Eye (tissue), 1 donor: Measurements from ENCODE around the gene GMNN.

ENCODE experiments used
- DNase-seq: peaks from one replicate; pipeline ENCODE4 v3.0.0-alpha.2; 2015

The GMNN gene

GRCh38 chr6:24818346-24818745 lies 43.6 kb downstream of the GMNN start:
- no peak for DNase-seq

DNA sequence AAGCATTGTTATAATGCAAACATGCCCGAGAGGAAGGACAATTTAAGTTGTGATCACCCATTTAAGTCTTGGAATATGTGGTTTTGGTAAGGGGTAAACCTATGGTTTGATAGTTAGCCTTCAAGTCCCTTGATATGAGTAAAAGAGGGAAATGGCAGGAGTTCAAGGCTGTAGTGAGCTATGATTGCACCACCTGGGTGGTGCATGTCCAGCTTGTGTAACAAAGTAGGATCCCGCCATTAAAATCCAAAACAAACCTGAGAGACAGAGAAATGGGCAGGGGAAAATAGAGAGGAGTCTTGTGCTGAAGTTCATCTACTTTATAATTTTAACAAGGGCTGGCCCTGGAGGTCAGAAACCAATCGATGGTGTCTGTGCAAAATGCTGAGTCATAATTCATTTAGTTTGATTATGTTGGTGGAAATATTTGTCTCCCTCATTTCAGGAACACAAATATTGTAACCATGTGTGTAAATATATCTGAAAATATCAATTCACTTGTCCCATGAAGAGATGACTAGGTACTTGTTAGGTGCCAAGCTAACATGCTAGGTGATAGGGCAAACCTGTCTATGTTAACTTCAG lies 47.2 kb downstream of the GMNN start:
- no peak for DNase-seq

- no peak for DNase-seq
Observed at GRCh38 chr6:24822696-24823095, 48.0 kb downstream of the GMNN start.

DNA sequence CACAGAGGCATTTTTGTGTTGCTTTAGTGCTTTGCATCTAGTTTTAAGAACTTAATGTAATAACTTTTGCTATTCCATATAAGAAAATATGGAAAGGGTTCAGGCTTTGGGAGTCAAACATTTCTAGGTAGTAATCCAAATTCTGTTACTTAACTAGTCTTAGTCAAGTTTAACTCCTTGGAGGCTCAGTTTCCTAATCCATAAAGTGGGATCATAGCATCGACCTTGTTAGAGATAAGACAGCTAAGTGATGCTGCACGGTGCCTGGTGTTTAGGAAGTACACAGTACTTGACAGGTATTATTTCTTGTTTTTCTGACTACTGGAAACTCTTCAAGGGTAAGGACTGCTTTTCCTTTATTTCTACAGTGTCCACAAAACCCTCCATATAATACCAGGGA lies 48.4 kb downstream of the GMNN start:
- DNase-seq = no peak

DNA sequence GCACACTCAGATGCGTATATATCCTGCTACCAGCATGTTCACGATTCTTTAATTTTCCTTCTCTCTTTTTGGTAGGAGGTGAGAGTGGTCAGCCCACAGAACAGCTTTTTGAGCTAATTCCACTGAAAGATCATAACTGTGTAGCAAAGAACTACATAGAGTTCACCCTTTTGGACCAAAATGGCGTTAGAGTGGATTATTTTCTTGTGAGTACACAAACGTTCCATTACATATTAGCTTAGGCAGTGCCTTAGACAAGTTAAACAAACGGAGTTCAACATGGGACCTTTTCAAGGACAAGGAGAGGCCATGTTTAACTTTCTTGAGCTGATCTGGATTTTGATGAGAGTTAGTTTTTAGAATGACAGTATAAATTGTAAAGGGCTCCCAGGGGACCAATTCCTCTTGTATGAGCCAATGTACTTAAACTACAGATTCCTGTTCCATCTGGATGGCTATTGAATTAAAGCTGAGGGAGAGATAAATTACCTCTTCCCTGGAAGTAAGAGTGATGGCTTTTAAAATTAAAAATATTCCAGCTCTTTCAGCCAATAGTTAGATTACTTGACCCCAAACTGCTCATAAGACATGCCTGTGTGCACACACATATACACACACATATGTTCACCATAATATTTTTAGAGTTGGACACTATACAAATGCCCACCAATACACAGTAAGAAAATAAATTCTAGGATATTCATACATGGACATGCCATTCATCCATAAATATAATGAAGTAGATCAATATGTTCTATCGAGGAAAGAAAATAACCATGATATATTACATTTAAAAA lies 49.6 kb downstream of the GMNN start:
- no peak for DNase-seq

GRCh38 chr6:24825130-24825630 lies 50.4 kb downstream of the GMNN start:
- DNase-seq = no peak

GRCh38 chr6:24827162-24827561 lies 52.4 kb downstream of the GMNN start:
- no peak for DNase-seq

DNA sequence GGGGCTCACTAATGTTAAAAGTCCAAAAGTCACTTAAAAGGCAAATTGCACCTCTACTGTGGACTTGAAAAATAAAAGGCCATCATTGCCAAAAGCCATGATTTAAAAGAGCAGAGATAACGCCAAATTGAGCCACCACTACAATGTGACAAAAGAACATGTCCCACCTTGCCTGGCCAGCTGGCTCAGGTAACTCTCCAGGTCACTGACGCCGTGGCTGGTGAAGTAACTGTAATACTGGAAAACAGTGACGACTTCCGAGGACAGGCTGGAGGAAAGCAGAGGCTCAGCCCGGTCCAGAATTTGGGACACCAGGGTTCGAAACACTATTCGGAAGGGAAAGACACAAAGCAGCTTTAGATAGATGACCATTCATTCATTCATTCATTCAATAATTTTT lies 53.2 kb downstream of the GMNN start:
- no peak for DNase-seq

GRCh38 chr6:24829657-24830056 lies 54.9 kb downstream of the GMNN start:
- DNase-seq = no peak

- peak; percentile 8 for DNase-seq
Observed at GRCh38 chr6:24831771-24832716, 57.3 kb downstream of the GMNN start.

DNA sequence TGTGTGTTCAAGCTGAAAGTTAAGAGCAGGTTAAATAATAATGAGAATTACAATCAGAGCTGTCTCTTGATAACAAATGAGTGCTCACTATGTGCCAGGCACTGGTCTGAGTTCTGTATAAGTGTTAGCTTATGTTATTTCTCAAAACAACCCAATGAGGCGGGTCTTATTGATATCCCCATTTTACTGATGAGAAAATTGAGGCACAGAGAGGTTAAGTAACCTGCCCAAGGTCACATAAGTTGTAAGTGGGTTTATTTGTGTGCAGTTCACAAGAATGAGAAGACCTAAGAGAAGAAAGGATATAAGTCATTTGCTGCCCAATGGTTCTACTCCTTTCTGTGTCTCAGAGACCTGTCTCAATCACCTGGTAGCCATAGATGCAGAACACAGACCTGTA lies 58.1 kb downstream of the GMNN start:
- DNase-seq = no peak

DNA sequence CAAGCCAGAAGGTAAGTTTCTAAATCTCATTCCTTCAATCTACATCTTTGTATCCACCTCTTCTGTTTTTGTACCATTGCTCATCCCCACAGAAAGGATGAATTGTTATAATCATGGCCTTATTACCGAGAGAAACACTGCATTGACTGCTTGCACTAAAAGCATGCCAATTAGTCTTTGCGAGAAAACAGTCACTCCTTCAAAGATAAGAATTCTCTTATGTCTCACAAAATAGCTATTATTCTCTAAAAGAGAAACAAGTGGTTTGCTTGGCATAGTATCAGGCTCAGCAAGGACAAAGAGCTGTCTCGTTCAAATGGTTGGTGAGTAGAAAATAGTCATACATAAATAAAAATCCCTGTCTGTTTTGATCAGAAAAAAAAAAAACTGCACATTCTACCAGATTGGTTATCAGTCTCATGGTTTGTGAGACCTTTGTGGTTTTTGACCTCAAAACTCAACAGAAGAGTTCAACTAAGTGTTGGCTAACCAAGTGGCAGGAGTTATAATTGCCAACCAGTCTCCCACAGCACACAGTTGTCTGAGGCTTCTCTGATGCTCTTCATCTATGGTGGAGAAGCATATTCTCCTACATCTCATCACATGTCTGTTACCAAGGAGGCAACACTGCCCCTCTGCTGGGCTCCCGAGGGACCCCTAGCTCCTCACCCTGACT lies 59.1 kb downstream of the GMNN start:
- no peak for DNase-seq
